ENCODE results near the gene PAM.
"Not testable (repeated sequence)": the region's sequence is repeated elsewhere in the genome, so short reads cannot be mapped to it uniquely, and the experiment has no call there.

Gene PAM

DNA sequence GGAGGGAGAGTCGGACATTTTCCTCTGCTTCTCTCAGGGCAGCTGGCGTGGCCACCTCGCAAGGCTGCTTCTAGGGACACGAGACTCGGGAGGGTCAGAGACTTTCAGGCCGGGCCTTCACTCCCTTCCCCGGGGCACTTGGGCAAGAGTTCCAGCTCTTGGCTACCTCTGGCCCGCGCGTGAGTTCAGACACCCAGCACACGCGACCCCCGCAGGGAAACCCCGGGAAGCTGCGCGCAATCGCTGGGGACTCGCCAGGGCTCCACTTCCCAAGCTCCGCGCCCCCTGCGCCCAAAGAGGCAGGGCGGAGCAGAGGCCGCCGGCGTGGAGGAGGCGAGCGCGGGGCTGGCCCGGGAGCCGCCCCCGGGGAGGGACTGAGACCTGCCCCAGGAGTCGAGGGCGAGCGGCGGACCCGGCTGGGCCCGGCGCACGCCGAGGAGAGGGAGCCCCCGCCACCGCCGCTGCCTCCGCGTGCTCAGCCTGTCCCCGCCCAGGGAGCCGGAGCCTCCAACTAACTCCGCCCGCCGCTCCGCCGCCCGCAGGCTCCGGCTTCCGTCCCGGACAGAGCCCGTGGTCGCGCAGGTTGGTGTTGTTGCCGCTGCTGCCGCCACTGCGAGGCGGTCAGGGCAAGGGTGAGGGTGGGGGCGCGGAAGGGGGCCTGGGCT is at the start of gene PAM:
Gene PAM, plus strand, starts transcription at position 539 of the 665 bp plus-strand sequence. CDS start 110,891 bp downstream, outside the sequence.
- peak; percentile 51 for DNase-seq

DNA sequence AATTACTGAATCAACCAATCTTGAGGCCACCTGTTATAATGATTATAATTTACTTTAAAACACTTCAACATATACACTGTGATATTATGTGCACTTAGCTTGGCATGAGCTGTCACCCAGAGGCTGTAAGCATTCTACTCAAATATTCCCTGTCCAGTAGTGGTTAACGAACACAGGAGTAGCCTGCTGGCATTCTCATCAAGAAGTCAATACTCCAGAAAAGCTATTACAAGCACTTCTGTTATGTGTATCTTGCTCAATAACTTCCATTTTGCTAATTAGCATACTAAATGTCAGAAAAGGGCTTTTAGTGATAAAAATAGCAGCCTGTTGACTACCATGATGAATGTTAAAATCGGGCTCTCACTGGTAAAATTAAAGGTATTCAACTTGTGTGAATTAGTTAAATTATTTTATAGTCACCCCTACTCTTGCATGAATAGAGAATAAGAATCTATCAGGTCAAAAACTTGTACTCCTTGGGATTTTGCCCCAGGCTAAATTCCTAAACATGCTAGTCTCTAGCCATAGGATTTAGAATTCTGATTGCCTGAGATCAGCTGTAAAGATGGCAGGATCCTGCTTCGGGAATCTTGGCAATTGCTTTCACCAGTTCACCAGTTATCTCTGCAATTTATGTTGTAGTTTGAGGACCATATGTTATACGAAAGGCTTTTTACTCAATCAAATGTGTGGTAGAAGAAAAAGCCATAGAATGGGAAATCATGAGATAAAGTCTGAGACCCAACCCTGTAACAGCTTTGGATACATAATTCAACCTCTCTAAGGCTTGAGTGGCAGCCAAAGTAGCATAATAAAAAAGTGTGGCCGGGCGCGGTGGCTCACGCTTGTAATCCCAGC is 43.4 kb upstream of the PAM start:
- DNase-seq, result no peak

DNA sequence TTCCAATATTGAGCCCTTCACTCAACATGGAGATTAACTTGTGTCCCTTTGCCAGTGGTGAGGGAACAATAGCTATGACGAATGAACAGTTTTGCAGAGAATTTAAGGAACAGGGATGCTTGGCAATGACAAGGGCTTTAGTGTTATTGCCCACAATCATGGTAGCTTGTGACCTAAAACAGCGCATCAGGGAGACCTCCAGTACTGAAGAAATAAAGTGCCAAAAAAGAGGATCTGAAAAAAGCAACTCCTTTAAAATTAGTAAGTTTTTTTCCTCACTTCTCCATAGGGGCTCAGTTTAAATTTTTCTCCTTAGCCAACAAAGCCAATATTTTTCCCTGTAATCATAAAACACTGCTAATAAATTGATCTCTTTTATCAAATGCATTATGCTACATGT is 41.8 kb upstream of the PAM start:
- DNase-seq, result no peak

DNA sequence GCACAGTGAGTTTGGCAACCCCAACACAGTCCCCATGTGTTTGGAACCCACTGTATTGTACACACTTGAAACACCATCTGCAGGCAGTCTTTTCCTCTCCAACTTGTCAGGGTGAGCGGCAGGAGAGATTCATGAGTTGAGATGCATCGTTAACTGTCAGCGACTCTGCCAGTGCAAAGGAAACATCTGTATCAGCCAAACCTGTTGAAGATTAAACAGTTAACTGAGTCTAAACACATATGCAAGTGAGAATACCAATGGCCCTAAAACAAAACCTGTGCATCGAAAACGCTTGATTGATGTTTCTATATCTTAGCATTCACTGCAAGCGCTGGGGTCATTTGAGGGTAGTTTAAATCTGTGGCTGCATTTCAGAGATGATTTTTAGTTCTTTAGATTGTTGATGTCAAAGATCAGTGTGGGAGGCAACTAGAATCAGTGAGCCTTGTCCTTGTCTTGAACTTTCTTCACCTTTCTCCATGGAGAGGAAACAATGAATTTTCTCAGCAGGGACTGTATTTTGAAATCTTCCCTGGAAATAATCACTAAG is 41.3 kb upstream of the PAM start:
- no peak for DNase-seq

DNA sequence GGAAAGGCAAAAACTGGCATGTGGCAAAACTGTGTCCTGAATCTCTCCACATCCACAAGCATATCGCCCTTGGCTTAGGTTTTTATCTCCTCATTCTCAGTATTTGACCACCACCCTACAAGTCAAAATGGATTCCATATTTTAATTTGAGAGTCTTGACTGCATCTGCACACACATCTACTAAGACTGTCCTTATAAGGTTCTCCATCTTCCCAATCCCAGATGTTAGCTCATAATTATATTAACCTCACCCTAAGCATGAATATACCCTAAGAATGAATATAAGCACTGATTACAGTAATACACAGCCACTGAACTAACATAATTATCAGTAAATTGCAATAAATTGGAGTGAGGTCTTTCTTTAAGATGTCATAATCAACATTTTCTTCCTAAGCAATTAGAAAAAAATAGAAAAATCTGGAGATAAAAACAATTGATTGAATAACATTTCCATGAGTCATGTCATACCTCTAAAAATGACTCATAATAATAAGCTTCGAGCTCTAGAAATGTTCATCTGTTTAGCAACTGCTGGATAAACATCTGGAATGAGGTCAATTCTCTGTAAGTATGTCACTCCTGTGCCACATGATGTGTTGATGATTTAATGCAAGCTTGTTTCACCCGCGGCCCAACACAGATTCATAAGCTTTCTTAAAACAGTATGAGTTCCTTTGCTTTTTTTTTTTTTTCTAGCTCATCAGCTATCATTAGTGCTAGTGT is 39.9 kb upstream of the PAM start:
- DNase-seq, result no peak

DNA sequence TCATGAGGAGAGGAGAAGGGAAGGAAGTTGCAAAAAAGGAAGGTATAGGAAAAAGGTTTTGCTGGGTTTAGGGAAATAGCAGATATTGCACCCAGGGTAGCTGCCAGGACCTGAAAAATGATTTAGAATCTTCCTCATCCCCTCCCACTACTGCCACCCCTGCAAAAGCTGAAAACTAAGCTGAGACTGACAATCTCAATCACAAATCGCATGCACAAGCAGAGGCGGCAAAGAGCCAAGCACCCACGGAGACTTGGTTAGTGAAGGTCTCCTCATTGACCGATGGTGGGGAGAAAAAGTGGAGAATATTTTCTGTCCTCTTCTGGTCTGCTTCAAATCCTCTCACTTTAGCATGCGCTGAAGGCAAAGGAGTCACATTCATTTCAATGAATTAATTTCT is 39.1 kb upstream of the PAM start:
- DNase-seq, result no peak

DNA sequence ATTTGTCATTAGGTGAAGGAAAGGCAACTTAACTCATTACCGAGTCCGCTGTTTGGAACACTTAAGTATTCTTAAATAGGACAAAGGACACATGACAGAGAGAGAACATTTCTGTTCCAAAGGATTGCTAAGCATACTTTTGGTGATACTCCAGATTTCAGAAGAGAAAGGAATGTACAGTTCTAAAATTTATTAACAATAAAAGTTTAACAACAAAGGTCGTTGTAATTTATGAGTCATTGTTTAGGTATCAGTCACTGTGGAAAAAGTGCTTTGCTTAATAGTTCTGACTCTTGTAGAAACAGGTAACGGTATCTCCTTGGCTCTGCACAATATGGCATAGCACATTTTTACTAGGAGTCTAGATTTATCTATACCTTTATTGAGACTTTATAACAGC is 36.3 kb upstream of the PAM start:
- DNase-seq, result no peak

DNA sequence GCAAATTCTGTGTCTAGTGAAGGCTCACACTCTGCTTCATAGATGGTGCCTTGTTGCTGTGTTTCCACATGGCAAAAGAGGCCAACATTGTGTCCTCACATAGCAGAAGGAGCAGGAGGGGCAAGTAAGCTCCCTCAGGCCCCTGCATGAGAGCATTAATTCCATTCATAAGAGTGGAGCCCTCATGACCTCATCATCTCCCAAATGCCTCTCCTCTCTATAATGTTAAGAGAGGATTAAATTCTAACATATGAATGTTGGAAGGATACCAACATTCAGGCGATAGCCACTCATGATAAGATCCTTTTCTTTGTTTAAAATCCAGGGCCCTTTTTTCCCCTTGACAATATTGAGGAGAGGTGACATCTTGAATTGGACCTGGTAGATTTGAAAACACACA is 35.2 kb upstream of the PAM start:
- no peak for DNase-seq

DNA sequence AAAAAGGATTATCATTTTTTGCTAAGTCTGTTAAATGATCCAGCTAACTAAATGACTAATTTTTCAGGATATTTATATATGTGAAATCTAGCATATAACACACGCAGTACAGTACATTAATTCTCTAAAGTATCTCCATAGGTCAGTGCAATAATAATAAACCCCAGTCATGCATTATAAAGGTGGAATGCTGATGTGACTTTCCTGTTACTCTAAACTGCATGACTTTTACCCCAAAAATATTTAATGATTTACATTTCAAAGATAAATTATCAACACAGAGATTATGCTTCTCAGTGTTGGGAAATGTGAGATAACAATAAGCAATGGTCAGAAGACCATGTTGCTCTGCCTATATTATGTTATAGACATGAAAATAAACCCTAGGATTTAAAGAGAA is 34.1 kb upstream of the PAM start:
- no peak for DNase-seq

DNA sequence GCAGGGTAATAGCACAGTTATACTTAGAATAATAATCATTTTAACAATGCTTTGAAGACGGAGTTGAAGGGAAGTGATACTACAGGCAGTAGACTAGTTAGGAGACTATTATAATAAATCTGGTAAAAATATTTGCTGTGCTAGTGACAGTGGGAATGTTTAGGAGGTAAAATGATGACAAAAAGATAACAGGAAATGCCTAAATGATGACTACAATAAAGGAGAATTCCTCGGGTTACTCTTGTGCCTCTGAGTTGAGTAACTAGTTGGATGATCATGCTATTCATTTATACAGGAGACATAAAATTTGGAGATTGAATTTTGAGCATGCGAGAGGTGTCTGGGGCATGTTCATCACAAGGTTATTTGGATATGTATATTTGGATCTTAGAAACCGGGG is 32.2 kb upstream of the PAM start:
- no peak for DNase-seq

DNA sequence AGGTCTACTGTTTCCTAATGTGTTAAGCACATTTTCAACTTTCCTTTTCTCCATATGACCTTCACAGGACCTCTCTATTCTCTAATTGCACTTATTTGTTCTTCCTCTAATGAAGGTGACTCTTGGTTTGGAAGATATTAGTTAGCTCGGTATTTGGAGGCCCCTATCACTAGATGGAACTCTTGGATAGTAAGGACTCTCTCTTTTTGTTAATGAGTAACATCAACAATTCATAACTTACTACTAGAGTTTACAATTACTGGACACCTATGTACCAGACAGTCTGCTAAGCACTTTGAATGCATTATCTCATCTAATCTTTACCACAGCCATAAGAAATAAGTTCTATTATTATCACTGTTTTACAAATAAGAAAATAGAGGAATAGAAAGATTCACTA is 23.4 kb upstream of the PAM start:
- DNase-seq, result no peak

DNA sequence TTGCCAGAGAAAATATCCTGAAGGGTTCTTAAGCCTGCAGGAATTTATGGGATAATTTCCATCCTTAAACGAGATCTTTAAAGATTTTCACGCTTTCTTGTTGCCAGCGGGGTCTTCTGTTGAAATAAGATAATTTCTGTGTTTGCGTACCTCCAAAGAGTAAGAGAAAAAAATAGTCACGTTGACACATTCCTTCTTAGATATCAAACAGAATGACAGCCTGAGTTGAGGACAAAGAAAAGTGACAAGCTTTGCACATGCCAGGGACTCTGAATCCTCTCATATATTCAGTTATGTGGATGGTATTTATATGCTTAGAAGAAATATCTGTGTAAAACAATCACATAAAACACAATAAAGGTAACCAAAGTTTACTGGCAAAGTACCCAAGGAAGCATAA is 21.6 kb upstream of the PAM start:
- no peak for DNase-seq

DNA sequence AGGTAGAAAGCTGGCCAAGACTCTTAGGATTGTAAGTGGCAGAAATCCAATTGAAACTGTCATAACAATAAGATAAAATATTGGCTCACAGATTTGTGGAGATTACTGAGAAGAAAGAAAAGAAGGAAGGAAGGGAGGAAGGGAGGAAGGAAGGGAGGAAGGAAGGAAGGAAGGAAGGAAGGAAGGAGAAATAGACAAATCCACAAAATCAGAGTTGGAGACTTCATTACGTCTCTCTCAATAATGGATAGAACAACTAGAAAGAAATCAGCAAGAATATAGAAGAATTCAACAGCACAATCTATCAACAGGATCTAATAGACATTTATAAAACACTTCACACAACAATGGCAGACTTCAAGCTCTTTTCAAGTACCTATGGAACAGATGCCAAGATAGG is 17.9 kb upstream of the PAM start:
- DNase-seq, result no peak

DNA sequence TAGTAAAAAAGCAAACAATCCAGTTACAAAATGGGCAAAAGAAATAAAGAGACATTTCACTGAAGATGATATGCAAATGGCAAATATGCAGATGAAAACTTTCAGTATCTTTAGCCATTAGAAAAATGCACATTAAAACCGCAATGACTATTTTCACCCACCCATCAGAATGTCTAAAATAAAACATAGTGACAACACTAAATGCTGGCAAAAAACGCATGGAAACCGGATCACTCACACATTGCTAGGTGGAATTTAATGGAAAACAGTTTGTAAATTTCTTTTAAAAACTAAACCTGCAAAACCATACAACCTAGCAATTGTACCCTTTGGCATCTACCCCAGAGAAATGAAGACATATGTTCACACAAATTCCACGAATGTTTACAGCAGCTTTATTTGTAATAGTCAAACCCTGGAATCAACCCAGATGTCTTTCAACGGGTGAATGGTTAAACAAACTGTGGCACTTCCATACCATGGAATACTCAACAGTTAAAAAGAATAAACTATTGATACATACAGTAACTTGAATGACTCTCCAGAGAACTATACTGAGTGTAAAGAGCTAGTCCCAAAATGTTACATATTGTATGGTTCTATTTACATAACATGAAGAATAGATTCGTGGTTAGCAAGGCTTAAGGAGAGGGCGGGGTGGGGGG is 17.2 kb upstream of the PAM start:
- DNase-seq, result no peak

DNA sequence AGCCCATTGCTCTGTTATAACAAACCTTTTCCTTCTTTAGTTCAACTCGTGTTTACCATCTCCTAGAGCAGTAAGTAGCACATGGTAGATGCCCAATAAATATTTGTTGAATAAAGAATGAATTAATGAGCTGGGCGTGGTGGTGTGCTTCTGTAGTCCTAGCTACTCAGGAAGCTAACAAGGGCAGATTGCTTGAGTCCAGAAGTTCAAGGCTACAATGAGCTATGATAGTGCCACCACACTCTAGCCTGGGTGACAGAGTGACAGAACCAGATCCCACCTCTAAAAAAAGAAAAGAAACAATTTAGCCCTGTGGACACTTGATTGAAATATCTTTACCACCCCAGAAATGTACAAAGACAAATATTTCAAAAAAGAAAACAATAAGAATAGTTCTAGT is 14.6 kb upstream of the PAM start:
- no peak for DNase-seq

DNA sequence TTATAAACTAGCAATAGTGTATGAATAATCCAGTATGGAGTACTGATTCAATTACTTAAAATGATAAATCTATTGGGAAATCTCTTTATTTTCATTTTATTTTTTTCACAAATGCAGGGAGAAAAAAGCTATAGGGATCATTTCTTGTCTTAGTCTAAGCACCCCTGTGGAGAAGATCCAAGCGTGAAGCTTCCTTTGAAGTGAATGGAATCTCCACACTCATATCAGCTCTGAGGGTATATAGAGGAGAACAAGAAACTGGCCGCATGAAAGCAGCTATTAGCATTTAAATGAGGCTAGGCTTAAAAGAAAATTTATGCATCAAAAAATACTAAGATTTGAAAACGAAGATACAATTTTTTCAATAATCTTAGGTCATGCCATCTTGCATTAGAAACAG is 12.9 kb upstream of the PAM start:
- DNase-seq, result no peak

DNA sequence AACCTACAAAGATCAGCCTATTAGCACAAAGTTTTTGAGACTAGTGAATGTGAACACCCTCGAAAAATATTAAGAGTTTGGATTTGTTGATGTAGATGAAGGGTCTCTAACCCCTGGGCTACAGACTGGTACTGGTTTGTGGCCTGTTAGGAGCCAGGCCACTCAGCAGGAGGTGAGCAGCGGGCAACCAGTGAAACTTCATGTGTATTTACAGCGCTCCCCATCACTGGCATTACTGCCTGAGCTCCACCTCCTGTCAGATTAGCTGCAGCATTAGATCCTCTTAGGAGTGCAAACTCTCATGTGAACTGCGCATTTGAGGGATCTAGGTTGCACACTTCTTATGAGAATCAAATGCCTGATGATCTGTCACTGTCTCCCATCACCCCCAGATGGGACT is 11.2 kb upstream of the PAM start:
- no peak for DNase-seq

DNA sequence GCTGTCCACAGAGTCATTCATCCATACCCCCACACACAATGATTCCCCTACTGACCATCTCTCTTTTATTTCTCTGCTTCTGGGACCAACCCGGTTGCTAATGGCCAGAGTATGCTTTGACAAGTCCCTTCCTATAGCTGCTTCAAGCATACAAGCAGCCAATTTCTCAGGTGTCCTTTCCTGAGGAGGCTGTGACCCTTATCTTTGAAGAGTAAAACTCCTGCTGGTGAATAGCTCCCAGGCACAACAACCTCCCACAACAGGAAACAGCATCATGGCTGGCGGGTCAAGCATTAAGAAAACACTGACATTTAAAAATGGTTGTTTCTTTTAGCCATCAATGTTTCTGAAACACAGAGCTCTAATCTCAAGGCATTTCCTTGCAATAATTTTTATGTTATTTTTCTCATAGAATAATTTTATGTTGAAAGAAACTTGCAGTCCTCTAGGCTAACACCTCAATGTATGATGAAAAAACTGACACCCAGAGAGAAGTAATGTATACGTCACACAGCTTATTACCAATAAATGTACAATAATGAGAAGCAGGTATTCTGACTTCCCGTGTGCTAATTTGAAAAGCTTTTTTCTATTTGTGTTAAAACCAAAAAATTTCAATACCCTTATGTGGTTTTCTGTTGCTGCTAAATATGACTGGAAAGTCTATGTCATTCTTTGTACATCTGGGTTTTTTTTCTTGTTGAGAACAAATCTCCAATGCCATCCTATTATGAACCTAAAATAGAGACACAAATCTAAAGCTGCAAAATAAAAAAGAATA is 7.5 kb upstream of the PAM start:
- no peak for DNase-seq

DNA sequence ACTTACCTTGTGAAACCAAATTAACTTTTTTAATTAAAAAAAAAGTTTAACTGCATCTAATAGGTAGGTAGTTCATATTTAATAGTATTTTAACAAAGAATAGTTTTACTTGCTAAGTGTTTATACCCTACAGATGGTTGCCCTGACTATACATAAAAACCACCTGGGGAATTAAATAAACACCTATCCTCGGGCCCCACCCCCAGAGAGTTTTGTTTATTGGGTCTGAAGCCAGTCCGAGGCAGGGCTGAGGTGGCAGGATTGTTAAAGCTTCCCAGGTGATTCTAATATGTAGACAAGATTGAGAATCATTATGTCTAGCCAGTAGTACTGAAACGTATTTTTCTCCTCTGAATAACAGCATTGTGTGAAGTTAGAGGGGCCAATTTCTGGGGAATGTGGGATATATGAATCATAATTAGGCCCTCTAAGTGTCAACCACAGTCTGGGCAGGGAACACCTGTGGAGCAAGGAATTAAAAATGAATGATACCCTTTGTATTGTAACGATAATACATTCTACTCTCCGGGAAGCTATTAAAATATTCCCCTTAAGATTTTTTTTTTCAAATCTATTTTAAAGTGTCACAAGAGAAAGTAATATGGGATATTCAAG is 5.6 kb upstream of the PAM start:
- DNase-seq, result no peak

DNA sequence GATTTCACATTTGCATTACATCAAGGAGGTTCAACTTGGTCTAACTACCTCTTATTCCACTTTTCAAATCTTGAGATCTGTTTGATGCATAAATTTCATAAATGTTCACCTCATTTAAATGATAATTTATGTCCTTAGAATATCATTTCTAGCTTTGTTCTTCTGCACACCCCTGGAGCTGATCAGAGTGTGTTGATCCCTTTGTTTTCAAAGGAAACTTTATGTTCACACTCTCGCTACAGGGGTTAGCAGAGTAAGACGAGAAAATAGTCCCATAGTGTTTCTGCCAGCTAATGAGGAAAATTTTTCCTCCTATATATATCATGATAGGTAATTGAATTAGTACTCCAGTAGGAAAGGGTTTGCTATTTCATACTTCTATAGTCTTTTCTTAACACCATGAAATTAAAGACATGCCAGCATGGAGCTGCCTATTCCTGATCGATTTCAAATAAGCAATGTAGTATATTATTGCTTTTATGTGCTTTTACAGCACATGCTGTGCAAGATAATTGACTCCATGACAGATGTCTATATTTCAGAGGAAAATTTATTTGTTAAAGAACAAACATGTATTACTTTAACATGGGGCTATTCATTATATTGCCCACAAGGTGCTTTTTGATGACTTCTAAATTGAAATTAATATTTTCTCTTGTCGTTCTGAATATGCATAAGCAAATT is 4.8 kb upstream of the PAM start:
- DNase-seq, result no peak

DNA sequence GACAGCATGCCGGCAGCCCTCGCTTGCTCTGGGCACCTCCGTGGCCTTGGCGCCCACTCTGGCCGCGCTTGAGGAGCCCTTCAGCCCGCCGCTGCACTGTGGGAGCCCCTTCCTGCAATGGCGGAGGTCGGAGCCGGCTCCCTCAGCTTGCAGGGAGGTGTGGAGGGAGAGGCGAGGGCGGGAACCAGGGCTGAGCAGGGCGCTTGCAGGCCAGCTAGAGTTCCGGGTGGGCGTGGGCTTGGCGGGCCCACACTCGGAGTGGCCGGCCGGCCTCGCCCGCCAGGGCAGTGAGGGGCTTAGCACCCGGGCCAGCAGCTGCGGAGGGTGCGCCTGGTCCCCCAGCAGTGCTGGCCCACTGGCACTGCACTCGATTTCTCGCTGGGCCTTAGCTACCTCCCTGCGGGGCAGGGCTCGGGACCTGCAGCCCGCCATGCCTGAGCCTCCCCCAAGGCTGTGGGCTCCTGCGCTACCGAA is 3.2 kb upstream of the PAM start:
- not testable (repeated sequence) for DNase-seq
